ENCODE measurements around the gene DARS1.

DNA sequence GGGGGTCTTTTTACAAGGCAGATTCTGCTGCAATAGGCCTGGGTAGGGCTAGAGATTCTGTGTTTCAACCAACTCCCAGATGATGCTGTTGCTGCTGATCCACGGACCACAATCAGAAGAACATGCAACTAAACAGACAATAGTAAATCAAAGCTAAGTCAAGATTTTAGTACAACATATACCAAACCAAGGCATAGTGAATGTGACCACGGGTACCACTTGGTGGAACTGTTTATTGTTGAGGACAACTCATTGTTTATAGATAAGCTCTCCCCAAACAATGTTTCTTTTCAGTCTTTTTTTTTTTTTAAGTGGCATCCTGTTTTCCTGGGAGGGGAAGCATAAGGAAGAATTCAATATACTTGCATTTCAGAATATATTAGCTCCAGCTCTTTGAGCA lies 36.0 kb upstream of the DARS1 start:
- TF ChIP-seq POLR2A (IDR thresholded peaks at IDR 0.05) (no peak), CTCF (IDR thresholded peaks at IDR 0.05) (no peak)
